ENCODE data around the gene FIBCD1.
"Not testable (repeated sequence)": the region's sequence is repeated elsewhere in the genome, so short reads cannot be mapped to it uniquely, and the experiment has no call there.

The FIBCD1 gene

GRCh38 chr9:130920762-130921299 lies 18.2 kb downstream of the FIBCD1 start:
- no peak for DNase-seq

GRCh38 chr9:130920233-130920632 lies 18.8 kb downstream of the FIBCD1 start:
- no peak for DNase-seq

- no peak for DNase-seq
Measured at GRCh38 chr9:130919559-130920145, 19.4 kb downstream of the FIBCD1 start.

- DNase-seq = no peak
Measured at GRCh38 chr9:130918826-130919558, 20.1 kb downstream of the FIBCD1 start.

- DNase-seq = no peak
Measured at GRCh38 chr9:130918101-130918825, 20.8 kb downstream of the FIBCD1 start.

GRCh38 chr9:130917168-130917960 lies 21.7 kb downstream of the FIBCD1 start:
- no peak for DNase-seq

GRCh38 chr9:130915096-130915447 lies 24.0 kb downstream of the FIBCD1 start:
- DNase-seq = no peak

- DNase-seq = no peak
Measured at GRCh38 chr9:130914417-130915095, 24.5 kb downstream of the FIBCD1 start.

- no peak for DNase-seq
Measured at GRCh38 chr9:130913599-130914416, 25.2 kb downstream of the FIBCD1 start.

GRCh38 chr9:130912932-130913598 lies 26.0 kb downstream of the FIBCD1 start:
- DNase-seq = no peak

- DNase-seq = no peak
Measured at GRCh38 chr9:130911254-130912049, 27.6 kb downstream of the FIBCD1 start.

- not testable (repeated sequence) for DNase-seq
Measured at GRCh38 chr9:130910670-130911069, 28.4 kb downstream of the FIBCD1 start.

GRCh38 chr9:130910041-130910440 lies 29.0 kb downstream of the FIBCD1 start:
- not testable (repeated sequence) for DNase-seq

- DNase-seq = no peak
Measured at GRCh38 chr9:130908878-130909355, 30.1 kb downstream of the FIBCD1 start.

- DNase-seq = no peak
Measured at GRCh38 chr9:130908146-130908877, 30.7 kb downstream of the FIBCD1 start.

- DNase-seq = no peak
Measured at GRCh38 chr9:130906735-130907416, 32.2 kb downstream of the FIBCD1 start.

GRCh38 chr9:130905902-130906734 lies 32.9 kb downstream of the FIBCD1 start:
- no peak for DNase-seq
